GM20000 (cell line): ENCODE measurements around the gene SLC17A9.

Experiments used
- DNase-seq: peaks from one replicate; pipeline ENCODE4 v3.0.0; 2012; ENCODE audit warnings: low spot score
- CTCF ChIP-seq: IDR thresholded peaks from 2 replicates; pipeline ENCODE4 v1.5.1; 2012; ENCODE audit warnings: mild to moderate bottlenecking, control low read depth; ENCODE audit errors: extremely low read depth, missing control alignments

The SLC17A9 gene

DNA sequence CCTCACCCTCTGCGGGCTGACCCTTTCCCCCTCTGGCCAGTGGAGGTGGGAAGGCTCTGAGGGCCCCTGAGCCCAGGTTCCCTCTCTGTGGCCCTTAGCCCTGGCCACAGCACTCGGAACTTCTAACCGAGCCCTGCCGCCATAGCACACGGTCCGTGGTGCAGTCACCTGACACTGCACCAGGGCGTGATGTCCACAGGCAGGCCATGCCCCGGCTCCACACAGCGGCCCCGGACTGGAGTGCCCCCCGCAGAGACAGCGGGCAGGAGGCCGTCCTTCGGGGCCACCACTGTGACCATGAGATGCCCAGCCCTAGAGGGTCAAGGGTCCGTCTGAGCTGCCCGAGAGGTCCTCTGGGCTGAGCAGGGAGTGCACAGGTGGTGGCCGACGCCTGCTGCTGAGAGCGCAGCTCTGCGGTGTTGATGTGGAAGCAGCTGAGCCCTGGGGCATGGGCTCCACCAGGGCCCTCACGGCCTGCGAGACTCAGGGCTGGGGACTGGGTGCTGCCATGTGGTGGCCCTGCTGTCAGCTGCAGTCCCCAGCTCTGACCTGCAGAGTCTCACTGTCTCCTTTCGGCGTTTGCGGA, 65.4 kb downstream of the SLC17A9 start:
- no peak for DNase-seq
- TF ChIP-seq CTCF = no peak
